Glutamatergic neuron (in vitro differentiated cells): Measurements from ENCODE around the gene CYP20A1. TPM values are rescaled to one million over a fixed set of nuclear protein-coding genes. Genes with fewer than 3 reads are reported as not detected.

Source experiments
- DNase-seq: peaks from one replicate; pipeline ENCODE4 v3.0.0; 2022
- H3K27ac Mint-ChIP-seq: one replicate; pipeline ENCODE4 v1.8.0; 2020; ENCODE audit warnings: mild to moderate bottlenecking, mixed read lengths, inconsistent platforms; ENCODE audit not compliant: unreplicated experiment
- H3K27me3 Mint-ChIP-seq: one replicate; pipeline ENCODE4 v1.8.0; 2020; ENCODE audit warnings: mild to moderate bottlenecking, moderate library complexity, mixed read lengths, inconsistent platforms; ENCODE audit not compliant: unreplicated experiment
- H3K36me3 Mint-ChIP-seq: one replicate; pipeline ENCODE4 v1.8.0; 2020; ENCODE audit warnings: mild to moderate bottlenecking, mixed read lengths, inconsistent platforms; ENCODE audit not compliant: unreplicated experiment
- H3K4me1 Mint-ChIP-seq: one replicate; pipeline ENCODE4 v1.8.0; 2020; ENCODE audit warnings: mild to moderate bottlenecking, low read depth, mixed read lengths, inconsistent platforms; ENCODE audit not compliant: unreplicated experiment
- H3K4me3 Mint-ChIP-seq: one replicate; pipeline ENCODE4 v1.8.0; 2020; ENCODE audit warnings: mild to moderate bottlenecking, mixed read lengths, inconsistent platforms; ENCODE audit not compliant: unreplicated experiment
- H3K9me3 Mint-ChIP-seq: one replicate; pipeline ENCODE4 v1.8.0; 2020; ENCODE audit warnings: mild to moderate bottlenecking, moderate library complexity, mixed read lengths, inconsistent platforms; ENCODE audit not compliant: unreplicated experiment
- total RNA-seq: library from RNA; stranded (reverse); fragmentation: NEBNext Ultra II Directional; extraction: Animal tissue kit (Norgen Biotek cat#: 25700); gene quantifications from one replicate; pipeline ENCODE4 v1.2.1, GENCODE V29; 2021; ENCODE audit not compliant: unreplicated experiment
- TF ChIP-seq, protein P1 (sequence below): fragments of 200-600 bp; sonication (generic); IDR thresholded peaks from one replicate; pipeline ENCODE4 v1.5.0; 2021; ENCODE audit not compliant: partially characterized antibody, unreplicated experiment

CYP20A1 gene
- total RNA-seq, 1 donor from 2014 or later: 12.6 TPM

DNA sequence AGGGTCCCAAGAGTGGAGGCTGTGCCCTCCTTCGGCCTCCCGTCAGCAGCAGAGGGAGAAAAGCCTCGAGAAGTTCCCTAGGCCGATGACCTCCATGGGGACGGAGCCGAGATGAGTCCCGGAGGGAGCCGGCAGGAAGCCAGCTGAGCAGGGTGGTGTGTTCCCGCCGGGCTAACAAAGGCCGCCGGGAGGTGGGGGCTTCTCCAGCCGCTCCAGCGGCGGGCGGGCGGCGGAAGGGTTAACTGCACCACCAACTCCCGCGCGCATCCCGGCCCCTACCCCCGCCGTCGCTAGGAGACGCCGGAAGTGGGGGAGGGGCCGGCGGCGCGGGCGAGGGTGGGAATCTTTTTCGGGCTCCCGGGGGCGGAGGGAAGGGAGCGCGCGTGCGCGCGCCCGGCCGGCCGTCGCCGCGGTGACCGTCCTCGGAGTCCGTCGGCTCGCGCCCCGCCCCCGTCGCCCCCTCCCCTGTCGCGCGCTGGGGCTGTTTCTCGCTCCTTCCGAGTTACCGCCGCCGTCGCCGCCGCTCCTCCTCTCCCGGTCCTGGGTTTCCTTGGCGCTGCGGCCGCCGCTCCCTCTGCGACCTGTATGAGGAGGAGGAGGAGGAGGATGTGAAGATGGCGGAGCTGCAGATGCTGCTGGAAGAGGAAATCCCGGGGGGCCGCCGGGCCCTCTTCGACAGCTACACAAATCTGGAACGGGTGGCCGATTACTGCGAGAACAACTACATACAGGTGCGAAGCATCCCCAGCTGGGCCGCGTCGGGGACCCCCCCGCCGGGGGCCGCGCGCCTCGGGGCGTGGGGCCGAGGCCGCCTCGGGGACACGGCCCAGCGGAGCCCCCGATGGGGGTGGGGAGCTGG is 89.3 kb downstream of the CYP20A1 start, which contains the start of gene ABI2:
Gene ABI2, plus strand, starts transcription at position 494 of the 859 bp plus-strand sequence. Its CDS starts 121 bp downstream, at position 615.
- TF ChIP-seq, protein P1, sequence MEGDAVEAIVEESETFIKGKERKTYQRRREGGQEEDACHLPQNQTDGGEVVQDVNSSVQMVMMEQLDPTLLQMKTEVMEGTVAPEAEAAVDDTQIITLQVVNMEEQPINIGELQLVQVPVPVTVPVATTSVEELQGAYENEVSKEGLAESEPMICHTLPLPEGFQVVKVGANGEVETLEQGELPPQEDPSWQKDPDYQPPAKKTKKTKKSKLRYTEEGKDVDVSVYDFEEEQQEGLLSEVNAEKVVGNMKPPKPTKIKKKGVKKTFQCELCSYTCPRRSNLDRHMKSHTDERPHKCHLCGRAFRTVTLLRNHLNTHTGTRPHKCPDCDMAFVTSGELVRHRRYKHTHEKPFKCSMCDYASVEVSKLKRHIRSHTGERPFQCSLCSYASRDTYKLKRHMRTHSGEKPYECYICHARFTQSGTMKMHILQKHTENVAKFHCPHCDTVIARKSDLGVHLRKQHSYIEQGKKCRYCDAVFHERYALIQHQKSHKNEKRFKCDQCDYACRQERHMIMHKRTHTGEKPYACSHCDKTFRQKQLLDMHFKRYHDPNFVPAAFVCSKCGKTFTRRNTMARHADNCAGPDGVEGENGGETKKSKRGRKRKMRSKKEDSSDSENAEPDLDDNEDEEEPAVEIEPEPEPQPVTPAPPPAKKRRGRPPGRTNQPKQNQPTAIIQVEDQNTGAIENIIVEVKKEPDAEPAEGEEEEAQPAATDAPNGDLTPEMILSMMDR: no peak
- peak within 1 kb of the TSS; percentile 100 for H3K27ac Mint-ChIP-seq
- H3K36me3 Mint-ChIP-seq: peaks cover 5% of the 10 kb centered on the region
- H3K4me3 Mint-ChIP-seq: peak within 1 kb of the TSS; percentile 98
- peaks cover 12% of the 10 kb centered on the region for H3K9me3 Mint-ChIP-seq
- peak; percentile 97 for DNase-seq
- peaks cover 17% of the 10 kb centered on the region for H3K4me1 Mint-ChIP-seq
- peaks cover 9% of the 10 kb centered on the region for H3K27me3 Mint-ChIP-seq

DNA sequence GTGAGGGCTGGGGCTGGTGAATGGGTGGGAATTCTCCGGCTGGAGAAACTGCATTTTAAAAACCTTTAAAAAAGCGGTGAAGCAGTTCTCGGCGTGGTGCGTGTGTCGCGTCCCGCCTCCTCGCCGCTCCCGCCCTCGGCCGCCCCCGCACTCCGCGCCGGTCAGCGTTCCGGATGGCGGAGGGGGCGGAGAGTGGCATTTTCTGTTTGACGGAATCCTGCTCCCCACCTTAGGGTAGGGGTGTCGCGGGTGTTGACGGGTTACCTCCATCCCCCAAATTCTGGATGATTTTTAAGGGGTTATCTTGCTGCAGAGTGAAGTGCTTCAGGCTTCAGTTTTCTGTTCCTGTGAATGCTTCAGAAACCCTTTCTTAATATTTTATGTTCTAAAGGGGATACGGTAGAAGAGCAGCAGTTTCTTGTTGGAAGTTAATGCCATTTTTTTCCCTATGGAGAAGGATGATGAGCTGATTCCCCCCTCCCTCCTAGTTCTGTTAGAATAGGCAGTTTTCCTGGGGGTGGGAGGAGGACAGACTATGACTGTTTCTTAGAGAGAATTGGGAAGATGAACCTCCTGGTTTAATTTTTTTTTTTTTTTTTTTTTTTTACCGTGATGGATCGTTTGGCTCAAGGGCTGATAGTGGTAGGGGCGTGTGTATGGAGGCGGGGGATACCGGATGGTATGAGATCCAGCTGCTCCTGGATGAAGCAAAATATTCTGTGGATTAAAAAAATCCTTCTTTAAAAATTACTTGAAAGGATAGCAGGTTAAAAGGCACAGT is 90.1 kb downstream of the CYP20A1 start:
- peaks cover 5% of the 10 kb centered on the region for H3K36me3 Mint-ChIP-seq
- DNase-seq: peak; percentile 65
- H3K27ac Mint-ChIP-seq: peak overlapping the region; percentile 90
- peaks cover 12% of the 10 kb centered on the region for H3K9me3 Mint-ChIP-seq
- H3K27me3 Mint-ChIP-seq: peaks cover 9% of the 10 kb centered on the region
- peaks cover 19% of the 10 kb centered on the region for H3K4me1 Mint-ChIP-seq
- TF ChIP-seq, protein P1: no peak
- H3K4me3 Mint-ChIP-seq: peak overlapping the region; percentile 94

DNA sequence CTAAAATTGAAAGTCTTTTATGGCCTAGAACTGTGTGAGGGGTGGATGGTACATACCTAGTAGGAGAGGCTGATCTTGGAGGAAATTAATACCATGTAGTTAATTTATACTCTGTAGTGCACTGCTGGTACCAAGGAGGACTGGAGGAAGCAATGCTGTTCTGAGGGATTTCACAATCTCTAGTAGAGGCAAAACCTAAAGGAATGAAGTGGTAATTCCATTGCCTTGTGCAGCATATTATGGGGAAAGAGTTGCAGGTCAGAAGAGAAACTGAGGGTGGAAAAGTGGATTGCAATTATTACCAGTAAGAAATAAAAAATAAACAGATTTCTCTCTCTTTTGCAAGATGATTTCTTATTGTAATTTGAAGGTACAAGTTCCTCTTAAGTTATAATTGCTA is 91.6 kb downstream of the CYP20A1 start:
- Mint-ChIP-seq H3K4me3 (peak overlapping the region; percentile 94), H3K27ac (peak overlapping the region; percentile 34), H3K4me1 (peaks cover 15% of the 10 kb centered on the region), H3K9me3 (peaks cover 12% of the 10 kb centered on the region), H3K36me3 (peaks cover 5% of the 10 kb centered on the region), H3K27me3 (peaks cover 9% of the 10 kb centered on the region)
- TF ChIP-seq, protein P1: no peak
- no peak for DNase-seq

GRCh38 chr2:203338322-203338721 is 99.5 kb downstream of the CYP20A1 start:
- DNase-seq: no peak
- Mint-ChIP-seq H3K4me3 (no peak overlapping the region), H3K36me3 (no peaks in the 10 kb centered on the region), H3K4me1 (peaks cover 6% of the 10 kb centered on the region), H3K27me3 (no peaks in the 10 kb centered on the region), H3K27ac (no peak overlapping the region), H3K9me3 (no peaks in the 10 kb centered on the region)
- TF ChIP-seq, protein P1: no peak
